Astrocyte (in vitro differentiated cells and primary cell): Measurements from ENCODE around the gene GLIPR1. TPM values are rescaled to one million over a fixed set of nuclear protein-coding genes. Genes with fewer than 3 reads are reported as not detected.
A peak's percentile ranks its signal among the peaks of the same experiment; 100 is the strongest.
"Not testable (repeated sequence)": the region's sequence is repeated elsewhere in the genome, so short reads cannot be mapped to it uniquely, and the experiment has no call there.

ENCODE experiments used
- DNase-seq: peaks from one replicate; pipeline ENCODE4 v3.0.0-alpha.2; 2010; ENCODE audit warnings: low read depth
- FAIRE-seq: peaks from 2 replicates; lab custom pipeline; 2011; peaks lifted over from hg19 to GRCh38; lab: Jason Lieb, UNC
- H2AFZ ChIP-seq: 2 replicates; pipeline ENCODE4 v1.6.0; 2012; ENCODE audit warnings: low read depth, low read length, inconsistent platforms
- H3K27ac ChIP-seq: 2 replicates; pipeline ENCODE4 v1.5.1; 2011; ENCODE audit warnings: low read depth, low read length, inconsistent platforms
- H3K27me3 ChIP-seq: 2 replicates; pipeline ENCODE4 v1.6.0; 2011; ENCODE audit warnings: low read length, inconsistent platforms; ENCODE audit not compliant: insufficient read depth
- H3K36me3 ChIP-seq: 2 replicates; pipeline ENCODE4 v1.5.1; 2011; ENCODE audit warnings: low read length, inconsistent platforms; ENCODE audit not compliant: insufficient read depth
- H3K4me1 ChIP-seq: 2 replicates; pipeline ENCODE4 v1.5.1; 2011; ENCODE audit warnings: low read length, inconsistent platforms; ENCODE audit not compliant: insufficient read depth
- H3K4me2 ChIP-seq: 2 replicates; pipeline ENCODE4 v1.6.0; 2012; ENCODE audit warnings: low read length, inconsistent platforms
- H3K4me3 ChIP-seq: 2 replicates; pipeline ENCODE4 v1.5.1; 2011; ENCODE audit warnings: low read depth, mild to moderate bottlenecking, low read length, inconsistent platforms; ENCODE audit not compliant: insufficient read depth
- H3K79me2 ChIP-seq: 2 replicates; pipeline ENCODE4 v1.6.0; 2012; ENCODE audit warnings: mild to moderate bottlenecking, low read length, inconsistent platforms; ENCODE audit not compliant: insufficient read depth
- H3K9ac ChIP-seq: 2 replicates; pipeline ENCODE4 v1.6.0; 2012; ENCODE audit warnings: mild to moderate bottlenecking, low read length, inconsistent platforms
- H3K9me3 ChIP-seq: 2 replicates; pipeline ENCODE4 v1.5.1; 2012; ENCODE audit warnings: low read depth, mild to moderate bottlenecking, low read length, inconsistent platforms; ENCODE audit not compliant: insufficient read depth
- H4K20me1 ChIP-seq: 2 replicates; pipeline ENCODE4 v1.6.0; 2012; ENCODE audit warnings: low read length, inconsistent platforms; ENCODE audit not compliant: insufficient read depth
- H3K27ac Mint-ChIP-seq: one replicate; pipeline ENCODE4 v1.8.0; 2021; ENCODE audit warnings: mild to moderate bottlenecking, mixed read lengths; ENCODE audit not compliant: unreplicated experiment
- H3K27me3 Mint-ChIP-seq: one replicate; pipeline ENCODE4 v1.8.0; 2021; ENCODE audit warnings: low read depth, mixed read lengths; ENCODE audit not compliant: unreplicated experiment
- H3K36me3 Mint-ChIP-seq: one replicate; pipeline ENCODE4 v1.8.0; 2021; ENCODE audit warnings: low read depth, mixed read lengths; ENCODE audit not compliant: unreplicated experiment
- H3K4me1 Mint-ChIP-seq: one replicate; pipeline ENCODE4 v1.8.0; 2021; ENCODE audit warnings: low read depth, mixed read lengths; ENCODE audit not compliant: unreplicated experiment
- H3K4me3 Mint-ChIP-seq: one replicate; pipeline ENCODE4 v1.8.0; 2021; ENCODE audit warnings: mild to moderate bottlenecking, moderate library complexity, mixed read lengths; ENCODE audit not compliant: unreplicated experiment
- H3K9me3 Mint-ChIP-seq: one replicate; pipeline ENCODE4 v1.8.0; 2021; ENCODE audit warnings: mild to moderate bottlenecking, mixed read lengths; ENCODE audit not compliant: unreplicated experiment
- CTCF ChIP-seq: IDR thresholded peaks from 2 replicates; pipeline ENCODE4 v1.5.1; 2011; ENCODE audit warnings: low read depth, mild to moderate bottlenecking, inconsistent platforms, low read length, moderate library complexity; ENCODE audit not compliant: insufficient read depth
- EZH2 ChIP-seq: IDR thresholded peaks from 2 replicates; pipeline ENCODE4 v1.6.1; 2012; ENCODE audit warnings: mild to moderate bottlenecking, low read length, inconsistent platforms; ENCODE audit not compliant: insufficient read depth
- total RNA-seq: library from RNA; stranded (reverse); gene quantifications from 2 replicates; pipeline ENCODE4 v1.2.1, GENCODE V29; 2021

The GLIPR1 gene
- total RNA-seq, 1 donor from 2014 or later = 232 TPM

- Mint-ChIP-seq H3K27ac (peak within 1 kb of the TSS; percentile 95), H3K4me1 (peaks cover 18% of the 10 kb centered on the region), H3K9me3 (no peaks in the 10 kb centered on the region), H3K36me3 (no peaks in the 10 kb centered on the region), H3K27me3 (no peaks in the 10 kb centered on the region), H3K4me3 (peak within 1 kb of the TSS; percentile 99)
- peak within 1 kb of the TSS; percentile 94 for H3K9ac ChIP-seq
- H3K27me3 ChIP-seq = no peaks in the 10 kb centered on the region
- no peaks in the 10 kb centered on the region for H3K9me3 ChIP-seq
- H3K36me3 ChIP-seq = peaks cover 5% of the 10 kb centered on the region
- peak within 1 kb of the TSS; percentile 97 for H3K4me3 ChIP-seq
- peak; percentile 99 for FAIRE-seq
- DNase-seq = peak; percentile 97
- peaks cover 8% of the 10 kb centered on the region for H3K4me1 ChIP-seq
- H2AFZ ChIP-seq = peak within 1 kb of the TSS; percentile 83
- H3K79me2 ChIP-seq = peaks cover 51% of the 10 kb centered on the region
- peak within 1 kb of the TSS; percentile 88 for H3K4me2 ChIP-seq
- peak within 1 kb of the TSS; percentile 88 for H3K27ac ChIP-seq
- no peaks in the 10 kb centered on the region for H4K20me1 ChIP-seq
- TF ChIP-seq EZH2 = no peak
- no peak for TF ChIP-seq CTCF
Observed at GRCh38 chr12:75511116-75512048, 30.8 kb downstream of the GLIPR1 start, which contains the start of gene KRR1. Gene KRR1 (minus strand): TSS chr12:75511609. CDS start chr12:75511597, 12 bp downstream.

DNA sequence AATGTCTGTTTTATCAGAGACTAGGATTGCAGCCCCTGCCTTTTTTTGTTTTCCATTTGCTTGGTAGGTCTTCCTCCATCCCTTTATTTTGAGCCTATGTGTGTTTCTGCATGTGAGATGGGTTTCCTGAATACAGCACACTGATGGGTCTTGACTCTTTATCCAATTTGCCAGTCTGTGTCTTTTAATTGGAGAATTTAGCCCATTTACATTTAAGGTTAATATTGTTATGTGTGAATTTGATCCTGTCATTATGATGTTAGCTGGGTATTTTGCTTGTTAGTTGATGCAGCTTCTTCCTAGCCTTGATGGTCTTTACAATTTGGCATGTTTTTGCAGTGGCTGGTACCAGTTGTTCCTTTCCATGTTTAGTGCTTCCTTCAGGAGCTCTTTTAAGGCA lies 40.7 kb downstream of the GLIPR1 start:
- not testable (repeated sequence) for H3K36me3 Mint-ChIP-seq, H3K27me3 ChIP-seq, H3K27ac ChIP-seq, H3K9ac ChIP-seq, H3K4me3 Mint-ChIP-seq, H2AFZ ChIP-seq, H3K9me3 Mint-ChIP-seq, H3K4me1 Mint-ChIP-seq, H3K27ac Mint-ChIP-seq, H3K4me1 ChIP-seq, H3K9me3 ChIP-seq, H3K79me2 ChIP-seq, FAIRE-seq, DNase-seq, H4K20me1 ChIP-seq, H3K4me3 ChIP-seq, H3K4me2 ChIP-seq, H3K36me3 ChIP-seq, H3K27me3 Mint-ChIP-seq

- H3K4me1 ChIP-seq, H3K9me3 Mint-ChIP-seq, H4K20me1 ChIP-seq, H3K27ac Mint-ChIP-seq, H3K4me1 Mint-ChIP-seq, H3K36me3 ChIP-seq, H3K27ac ChIP-seq, H3K4me2 ChIP-seq, H3K79me2 ChIP-seq, H3K4me3 ChIP-seq, H3K27me3 ChIP-seq, H3K4me3 Mint-ChIP-seq, H3K9ac ChIP-seq, H2AFZ ChIP-seq, H3K27me3 Mint-ChIP-seq, H3K9me3 ChIP-seq, H3K36me3 Mint-ChIP-seq, FAIRE-seq: not testable (repeated sequence)
- peak; percentile 24 for DNase-seq
Observed at GRCh38 chr12:75522124-75522523, 41.6 kb downstream of the GLIPR1 start.
